HEK293 (cell line): ENCODE measurements around the gene PDSS2.

Experiments
- CTCF ChIA-PET: fragments of 350-600 bp; formaldehyde crosslinking; extraction: SDS; loops from one replicate; lab custom pipeline; 2021; ENCODE audit warnings: antibody characterized with exemption; lab: Yijun Ruan, JAX
- POLR2A ChIA-PET: fragments of 300-600 bp; formaldehyde crosslinking; extraction: SDS; loops from one replicate; lab custom pipeline; 2020; ENCODE audit warnings: antibody characterized with exemption, inconsistent platforms; lab: Yijun Ruan, JAX
- H3K27ac ChIP-seq: fragments of 200-500 bp; sonication (Bioruptor generic); 2 replicates; pipeline ENCODE4 v1.5.1; 2014; ENCODE audit warnings: low read depth, low read length, control low read depth, inconsistent platforms; ENCODE audit errors: extremely low read depth
- H3K36me3 ChIP-seq, 2 experiments: fragments of 200-500 bp in 1 of 2; sonication (Bioruptor generic) in 1 of 2; 1 replicate in 1 of 2; 2 replicates in 1 of 2; pipeline ENCODE4 v1.5.1; 2014 to 2017; ENCODE audit warnings: inconsistent platforms in 2 of 2, low read length in 2 of 2; ENCODE audit not compliant: control insufficient read depth in 2 of 2, insufficient read depth in 1 of 2
- H3K4me1 ChIP-seq: fragments of 200-500 bp; sonication (Bioruptor generic); 2 replicates; pipeline ENCODE4 v1.5.1; 2014; ENCODE audit warnings: mild to moderate bottlenecking, low read length, inconsistent platforms; ENCODE audit not compliant: control insufficient read depth, insufficient read depth
- H3K4me3 ChIP-seq: 2 replicates; pipeline ENCODE4 v1.5.1; 2011; ENCODE audit warnings: low read depth, mild to moderate bottlenecking, control low read depth, low read length, moderate library complexity
- H3K9me3 ChIP-seq: fragments of 200-500 bp; sonication (Bioruptor generic); 2 replicates; pipeline ENCODE4 v1.5.1; 2014; ENCODE audit warnings: low read depth, low read length, inconsistent platforms; ENCODE audit not compliant: control insufficient read depth, insufficient read depth
- BCL11A ChIP-seq: fragments of 450-650 bp; formaldehyde crosslinking; IDR thresholded peaks from 2 replicates; pipeline ENCODE4 v1.5.1; 2016; ENCODE audit warnings: low read depth, missing biosample characterization, missing genetic modification characterization
- EGR2 ChIP-seq: fragments of 450-650 bp; formaldehyde crosslinking; IDR thresholded peaks from 2 replicates; pipeline ENCODE4 v1.5.1; 2016; ENCODE audit warnings: low read depth, missing biosample characterization, missing genetic modification characterization
- KLF7 ChIP-seq: fragments of 450-650 bp; formaldehyde crosslinking; IDR thresholded peaks from 2 replicates; pipeline ENCODE4 v1.5.1; 2016; ENCODE audit warnings: missing biosample characterization, missing genetic modification characterization, borderline replicate concordance
- KLF8 ChIP-seq: fragments of 450-650 bp; formaldehyde crosslinking; IDR thresholded peaks from 2 replicates; pipeline ENCODE4 v1.5.1; 2016; ENCODE audit warnings: missing biosample characterization, missing genetic modification characterization
- REPIN1 ChIP-seq: fragments of 450-650 bp; formaldehyde crosslinking; IDR thresholded peaks from 2 replicates; pipeline ENCODE4 v1.5.1; 2017; ENCODE audit warnings: missing biosample characterization, missing genetic modification characterization, low read depth
- SALL2 ChIP-seq: fragments of 450-650 bp; formaldehyde crosslinking; IDR thresholded peaks from 2 replicates; pipeline ENCODE4 v1.5.0; 2017; ENCODE audit warnings: missing biosample characterization, mild to moderate bottlenecking, missing genetic modification characterization, borderline replicate concordance
- WT1 ChIP-seq: fragments of 450-650 bp; formaldehyde crosslinking; IDR thresholded peaks from 2 replicates; pipeline ENCODE4 v1.5.1; 2016; ENCODE audit warnings: missing biosample characterization, missing genetic modification characterization
- ZBTB20 ChIP-seq: fragments of 450-650 bp; formaldehyde crosslinking; IDR thresholded peaks from 2 replicates; pipeline ENCODE4 v1.5.1; 2016; ENCODE audit warnings: missing biosample characterization, missing genetic modification characterization
- ZEB2 ChIP-seq: fragments of 450-650 bp; formaldehyde crosslinking; IDR thresholded peaks from 2 replicates; pipeline ENCODE4 v1.5.1; 2016; ENCODE audit warnings: missing biosample characterization, missing genetic modification characterization
- ZNF132 ChIP-seq: fragments of 450-650 bp; formaldehyde crosslinking; IDR thresholded peaks from 2 replicates; pipeline ENCODE4 v1.5.1; 2017; ENCODE audit warnings: missing biosample characterization, missing genetic modification characterization, borderline replicate concordance
- ZNF133 ChIP-seq: fragments of 450-650 bp; formaldehyde crosslinking; IDR thresholded peaks from 2 replicates; pipeline ENCODE4 v1.5.1; 2016; ENCODE audit warnings: missing biosample characterization, missing genetic modification characterization
- ZNF211 ChIP-seq: fragments of 450-650 bp; formaldehyde crosslinking; IDR thresholded peaks from 2 replicates; pipeline ENCODE4 v1.5.1; 2016; ENCODE audit warnings: low read depth, missing biosample characterization, missing genetic modification characterization
- ZNF366 ChIP-seq: fragments of 450-650 bp; formaldehyde crosslinking; conservative IDR thresholded peaks from 2 replicates; pipeline ENCODE4 v1.5.1; 2016; ENCODE audit warnings: missing biosample characterization, missing genetic modification characterization
- ZNF416 ChIP-seq: fragments of 450-650 bp; formaldehyde crosslinking; IDR thresholded peaks from 2 replicates; pipeline ENCODE4 v1.5.1; 2016; ENCODE audit warnings: missing biosample characterization, missing genetic modification characterization
- ZNF514 ChIP-seq: fragments of 450-650 bp; formaldehyde crosslinking; IDR thresholded peaks from 2 replicates; pipeline ENCODE4 v1.5.1; 2016; ENCODE audit warnings: missing biosample characterization, missing genetic modification characterization
- ZSCAN30 ChIP-seq: fragments of 450-650 bp; IDR thresholded peaks from 2 replicates; pipeline ENCODE4 v1.5.1; 2018; ENCODE audit warnings: missing biosample characterization, mild to moderate bottlenecking, missing genetic modification characterization, moderate library complexity
- TF ChIP-seq, protein P1 (sequence below): fragments of 450-650 bp; formaldehyde crosslinking; IDR thresholded peaks from 2 replicates; pipeline ENCODE4 v1.5.1; 2017; ENCODE audit warnings: missing biosample characterization, missing genetic modification characterization
- TF ChIP-seq, protein P2 (sequence below): fragments of 450-650 bp; formaldehyde crosslinking; IDR thresholded peaks from 2 replicates; pipeline ENCODE4 v1.5.1; 2016; ENCODE audit warnings: missing biosample characterization, missing genetic modification characterization, borderline replicate concordance
- TF ChIP-seq, protein P3 (sequence below): fragments of 450-650 bp; formaldehyde crosslinking; IDR thresholded peaks from 2 replicates; pipeline ENCODE4 v1.5.1; 2017; ENCODE audit warnings: missing biosample characterization, missing genetic modification characterization
- TF ChIP-seq, protein P4 (sequence below): fragments of 450-650 bp; IDR thresholded peaks from 2 replicates; pipeline ENCODE4 v1.5.1; 2018; ENCODE audit warnings: missing biosample characterization, missing genetic modification characterization
- TF ChIP-seq, protein P5 (sequence below): fragments of 450-650 bp; formaldehyde crosslinking; IDR thresholded peaks from 2 replicates; pipeline ENCODE4 v1.5.1; 2016; ENCODE audit warnings: missing biosample characterization, missing genetic modification characterization
- TF ChIP-seq, protein P6 (sequence below): fragments of 450-650 bp; formaldehyde crosslinking; IDR thresholded peaks from 2 replicates; pipeline ENCODE4 v1.5.1; 2017; ENCODE audit warnings: missing biosample characterization, missing genetic modification characterization

PDSS2 gene

DNA sequence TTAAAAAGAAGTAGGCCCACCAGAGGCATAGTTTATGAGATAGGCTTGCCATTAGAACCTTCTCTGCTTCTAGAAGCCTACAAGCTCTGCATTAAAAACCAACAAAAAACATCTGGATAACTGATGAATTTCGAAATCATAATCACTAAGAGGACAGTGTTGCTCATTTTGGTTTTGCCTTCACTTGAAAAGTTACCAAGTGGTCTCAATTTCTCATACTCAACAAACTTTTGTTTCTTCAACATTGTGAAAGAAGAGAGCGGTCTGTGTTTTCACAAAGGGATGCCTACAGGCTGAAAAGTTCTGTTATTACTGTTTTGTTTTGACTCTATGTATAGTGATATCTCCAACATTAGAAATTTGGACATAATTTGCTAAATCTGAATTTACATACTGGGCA, 98.9 kb downstream of the PDSS2 start:
- Histone ChIP-seq H3K36me3 (no peaks in the 10 kb centered on the region), H3K27ac (no peak overlapping the region), H3K9me3 (no peaks in the 10 kb centered on the region), H3K4me3 (no peak overlapping the region)
- CTCF ChIA-PET, result interaction anchor here (0.5 to 1.2 kb wide), 3 partner anchors 25 to 182 kb away, joined by 3 to 4 read pairs (median 3); no protein-coding TSS in a partner anchor
- TF ChIP-seq BCL11A (tag by site-specific recombination) (no peak), ZEB2 (tag by site-specific recombination) (no peak), ZNF416 (tag by site-specific recombination) (no peak), REPIN1 (tag by site-specific recombination) (no peak), SALL2 (no peak), KLF8 (tag by site-specific recombination) (no peak), ZBTB20 (no peak), ZNF211 (tag by site-specific recombination) (no peak)
- TF ChIP-seq, protein P1, sequence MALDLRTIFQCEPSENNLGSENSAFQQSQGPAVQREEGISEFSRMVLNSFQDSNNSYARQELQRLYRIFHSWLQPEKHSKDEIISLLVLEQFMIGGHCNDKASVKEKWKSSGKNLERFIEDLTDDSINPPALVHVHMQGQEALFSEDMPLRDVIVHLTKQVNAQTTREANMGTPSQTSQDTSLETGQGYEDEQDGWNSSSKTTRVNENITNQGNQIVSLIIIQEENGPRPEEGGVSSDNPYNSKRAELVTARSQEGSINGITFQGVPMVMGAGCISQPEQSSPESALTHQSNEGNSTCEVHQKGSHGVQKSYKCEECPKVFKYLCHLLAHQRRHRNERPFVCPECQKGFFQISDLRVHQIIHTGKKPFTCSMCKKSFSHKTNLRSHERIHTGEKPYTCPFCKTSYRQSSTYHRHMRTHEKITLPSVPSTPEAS (tag by site-specific recombination), result no peak
- TF ChIP-seq, protein P2, sequence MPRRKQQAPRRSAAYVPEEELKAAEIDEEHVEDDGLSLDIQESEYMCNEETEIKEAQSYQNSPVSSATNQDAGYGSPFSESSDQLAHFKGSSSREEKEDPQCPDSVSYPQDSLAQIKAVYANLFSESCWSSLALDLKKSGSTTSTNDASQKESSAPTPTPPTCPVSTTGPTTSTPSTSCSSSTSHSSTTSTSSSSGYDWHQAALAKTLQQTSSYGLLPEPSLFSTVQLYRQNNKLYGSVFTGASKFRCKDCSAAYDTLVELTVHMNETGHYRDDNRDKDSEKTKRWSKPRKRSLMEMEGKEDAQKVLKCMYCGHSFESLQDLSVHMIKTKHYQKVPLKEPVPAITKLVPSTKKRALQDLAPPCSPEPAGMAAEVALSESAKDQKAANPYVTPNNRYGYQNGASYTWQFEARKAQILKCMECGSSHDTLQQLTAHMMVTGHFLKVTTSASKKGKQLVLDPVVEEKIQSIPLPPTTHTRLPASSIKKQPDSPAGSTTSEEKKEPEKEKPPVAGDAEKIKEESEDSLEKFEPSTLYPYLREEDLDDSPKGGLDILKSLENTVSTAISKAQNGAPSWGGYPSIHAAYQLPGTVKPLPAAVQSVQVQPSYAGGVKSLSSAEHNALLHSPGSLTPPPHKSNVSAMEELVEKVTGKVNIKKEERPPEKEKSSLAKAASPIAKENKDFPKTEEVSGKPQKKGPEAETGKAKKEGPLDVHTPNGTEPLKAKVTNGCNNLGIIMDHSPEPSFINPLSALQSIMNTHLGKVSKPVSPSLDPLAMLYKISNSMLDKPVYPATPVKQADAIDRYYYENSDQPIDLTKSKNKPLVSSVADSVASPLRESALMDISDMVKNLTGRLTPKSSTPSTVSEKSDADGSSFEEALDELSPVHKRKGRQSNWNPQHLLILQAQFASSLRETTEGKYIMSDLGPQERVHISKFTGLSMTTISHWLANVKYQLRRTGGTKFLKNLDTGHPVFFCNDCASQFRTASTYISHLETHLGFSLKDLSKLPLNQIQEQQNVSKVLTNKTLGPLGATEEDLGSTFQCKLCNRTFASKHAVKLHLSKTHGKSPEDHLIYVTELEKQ (tag by site-specific recombination), result no peak
- TF ChIP-seq, protein P3, sequence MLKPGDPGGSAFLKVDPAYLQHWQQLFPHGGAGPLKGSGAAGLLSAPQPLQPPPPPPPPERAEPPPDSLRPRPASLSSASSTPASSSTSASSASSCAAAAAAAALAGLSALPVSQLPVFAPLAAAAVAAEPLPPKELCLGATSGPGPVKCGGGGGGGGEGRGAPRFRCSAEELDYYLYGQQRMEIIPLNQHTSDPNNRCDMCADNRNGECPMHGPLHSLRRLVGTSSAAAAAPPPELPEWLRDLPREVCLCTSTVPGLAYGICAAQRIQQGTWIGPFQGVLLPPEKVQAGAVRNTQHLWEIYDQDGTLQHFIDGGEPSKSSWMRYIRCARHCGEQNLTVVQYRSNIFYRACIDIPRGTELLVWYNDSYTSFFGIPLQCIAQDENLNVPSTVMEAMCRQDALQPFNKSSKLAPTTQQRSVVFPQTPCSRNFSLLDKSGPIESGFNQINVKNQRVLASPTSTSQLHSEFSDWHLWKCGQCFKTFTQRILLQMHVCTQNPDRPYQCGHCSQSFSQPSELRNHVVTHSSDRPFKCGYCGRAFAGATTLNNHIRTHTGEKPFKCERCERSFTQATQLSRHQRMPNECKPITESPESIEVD, result no peak
- TF ChIP-seq, protein P4, sequence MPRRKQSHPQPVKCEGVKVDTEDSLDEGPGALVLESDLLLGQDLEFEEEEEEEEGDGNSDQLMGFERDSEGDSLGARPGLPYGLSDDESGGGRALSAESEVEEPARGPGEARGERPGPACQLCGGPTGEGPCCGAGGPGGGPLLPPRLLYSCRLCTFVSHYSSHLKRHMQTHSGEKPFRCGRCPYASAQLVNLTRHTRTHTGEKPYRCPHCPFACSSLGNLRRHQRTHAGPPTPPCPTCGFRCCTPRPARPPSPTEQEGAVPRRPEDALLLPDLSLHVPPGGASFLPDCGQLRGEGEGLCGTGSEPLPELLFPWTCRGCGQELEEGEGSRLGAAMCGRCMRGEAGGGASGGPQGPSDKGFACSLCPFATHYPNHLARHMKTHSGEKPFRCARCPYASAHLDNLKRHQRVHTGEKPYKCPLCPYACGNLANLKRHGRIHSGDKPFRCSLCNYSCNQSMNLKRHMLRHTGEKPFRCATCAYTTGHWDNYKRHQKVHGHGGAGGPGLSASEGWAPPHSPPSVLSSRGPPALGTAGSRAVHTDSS (tag by site-specific recombination), result no peak
- TF ChIP-seq, all 188 proteins: peak for 0
- no peaks in the 10 kb centered on the region for H3K4me1 ChIP-seq
- POLR2A ChIA-PET, result no interaction called here

DNA sequence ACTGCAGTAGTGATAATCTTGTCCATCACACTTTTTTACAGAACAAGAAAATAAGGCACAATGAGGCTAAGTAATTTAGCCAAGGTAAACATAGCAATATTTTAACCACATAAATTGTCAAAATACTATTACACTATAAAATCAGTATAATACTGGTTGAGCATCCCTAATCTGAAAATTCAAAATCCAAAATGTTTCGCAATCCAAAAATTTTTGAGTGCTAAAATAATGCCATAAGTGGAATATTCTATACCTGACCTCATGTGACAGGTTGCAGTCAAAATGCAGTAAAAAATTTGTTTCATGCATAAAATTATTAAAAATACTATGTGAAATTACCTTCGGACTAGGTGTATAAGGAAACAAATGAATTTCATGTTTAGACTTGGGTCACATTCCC, 101.5 kb downstream of the PDSS2 start:
- POLR2A ChIA-PET, result no interaction called here
- H3K4me1 ChIP-seq, result 0 out of 2 replicates have a peak, but pooled peaks cover 4% of the 10 kb centered on the region
- no peak overlapping the region for H3K4me3 ChIP-seq
- no peaks in the 10 kb centered on the region for H3K9me3 ChIP-seq
- CTCF ChIA-PET, result no interaction called here
- no peak overlapping the region for H3K27ac ChIP-seq
- no peaks in the 10 kb centered on the region for H3K36me3 ChIP-seq
- TF ChIP-seq ZNF514 (no peak), EGR2 (tag by site-specific recombination) (no peak), ZNF366 (tag by site-specific recombination) (no peak), ZSCAN30 (no peak), KLF7 (tag by site-specific recombination) (no peak), ZNF133 (no peak), WT1 (tag by site-specific recombination) (no peak), ZNF132 (tag by site-specific recombination) (no peak)
- TF ChIP-seq, protein P5, sequence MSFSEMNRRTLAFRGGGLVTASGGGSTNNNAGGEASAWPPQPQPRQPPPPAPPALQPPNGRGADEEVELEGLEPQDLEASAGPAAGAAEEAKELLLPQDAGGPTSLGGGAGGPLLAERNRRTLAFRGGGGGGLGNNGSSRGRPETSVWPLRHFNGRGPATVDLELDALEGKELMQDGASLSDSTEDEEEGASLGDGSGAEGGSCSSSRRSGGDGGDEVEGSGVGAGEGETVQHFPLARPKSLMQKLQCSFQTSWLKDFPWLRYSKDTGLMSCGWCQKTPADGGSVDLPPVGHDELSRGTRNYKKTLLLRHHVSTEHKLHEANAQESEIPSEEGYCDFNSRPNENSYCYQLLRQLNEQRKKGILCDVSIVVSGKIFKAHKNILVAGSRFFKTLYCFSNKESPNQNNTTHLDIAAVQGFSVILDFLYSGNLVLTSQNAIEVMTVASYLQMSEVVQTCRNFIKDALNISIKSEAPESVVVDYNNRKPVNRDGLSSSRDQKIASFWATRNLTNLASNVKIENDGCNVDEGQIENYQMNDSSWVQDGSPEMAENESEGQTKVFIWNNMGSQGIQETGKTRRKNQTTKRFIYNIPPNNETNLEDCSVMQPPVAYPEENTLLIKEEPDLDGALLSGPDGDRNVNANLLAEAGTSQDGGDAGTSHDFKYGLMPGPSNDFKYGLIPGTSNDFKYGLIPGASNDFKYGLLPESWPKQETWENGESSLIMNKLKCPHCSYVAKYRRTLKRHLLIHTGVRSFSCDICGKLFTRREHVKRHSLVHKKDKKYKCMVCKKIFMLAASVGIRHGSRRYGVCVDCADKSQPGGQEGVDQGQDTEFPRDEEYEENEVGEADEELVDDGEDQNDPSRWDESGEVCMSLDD, result no peak
- TF ChIP-seq, protein P6, sequence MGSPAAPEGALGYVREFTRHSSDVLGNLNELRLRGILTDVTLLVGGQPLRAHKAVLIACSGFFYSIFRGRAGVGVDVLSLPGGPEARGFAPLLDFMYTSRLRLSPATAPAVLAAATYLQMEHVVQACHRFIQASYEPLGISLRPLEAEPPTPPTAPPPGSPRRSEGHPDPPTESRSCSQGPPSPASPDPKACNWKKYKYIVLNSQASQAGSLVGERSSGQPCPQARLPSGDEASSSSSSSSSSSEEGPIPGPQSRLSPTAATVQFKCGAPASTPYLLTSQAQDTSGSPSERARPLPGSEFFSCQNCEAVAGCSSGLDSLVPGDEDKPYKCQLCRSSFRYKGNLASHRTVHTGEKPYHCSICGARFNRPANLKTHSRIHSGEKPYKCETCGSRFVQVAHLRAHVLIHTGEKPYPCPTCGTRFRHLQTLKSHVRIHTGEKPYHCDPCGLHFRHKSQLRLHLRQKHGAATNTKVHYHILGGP (tag by site-specific recombination), result no peak
